GM12878 (cell line): ENCODE results near the gene CTIF. TPM values are rescaled to one million over a fixed set of nuclear protein-coding genes. Genes with fewer than 3 reads are reported as not detected.

ENCODE experiments used
- ATAC-seq: fragments of 200-7000 bp; cut with Tn5 transposase; 3 replicates; pipeline ENCODE4 v1.9.1; 2020; ENCODE audit warnings: mild to moderate bottlenecking, moderate library complexity
- BruUV-seq: library from RNA; stranded (reverse); fragments of 400-500 nt; replicated peaks from 2 replicates; lab custom pipeline; 2021; lab: Mats Ljungman, UMichigan
- CTCF ChIA-PET: fragments of 300-600 bp; sonication (Branson Sonifier 250); formaldehyde crosslinking; extraction: SDS; loops from one replicate; lab custom pipeline; 2021; ENCODE audit warnings: inconsistent platforms; lab: Yijun Ruan, JAX
- POLR2A ChIA-PET: fragments of 350-600 bp; formaldehyde crosslinking; extraction: SDS; loops from one replicate; lab custom pipeline; 2021; ENCODE audit warnings: inconsistent platforms; lab: Charles Lee
- RAD21 ChIA-PET: fragments of 300-600 bp; sonication (Branson Sonifier 250); formaldehyde crosslinking; loops from one replicate; lab custom pipeline; 2023; ENCODE audit warnings: antibody characterized with exemption; ENCODE audit not compliant: unreplicated experiment; lab: Charles Lee
- SMC1A ChIA-PET: fragments of 300-600 bp; sonication (Branson Sonifier 250); formaldehyde crosslinking; loops from one replicate; lab custom pipeline; 2023; ENCODE audit not compliant: unreplicated experiment, uncharacterized antibody; lab: Charles Lee
- DNase-seq: peaks from one replicate; pipeline ENCODE4 v3.0.0-alpha.2; 2011; ENCODE audit warnings: low read depth, low spot score
- FAIRE-seq: peaks from 3 replicates; lab custom pipeline; 2011; peaks lifted over from hg19 to GRCh38; lab: Jason Lieb, UNC
- H2AFZ ChIP-seq: 2 replicates; pipeline ENCODE4 v1.6.0; 2011; ENCODE audit warnings: low read depth, low read length, control low read depth; ENCODE audit not compliant: control insufficient read depth
- H3K27ac ChIP-seq: 2 replicates; pipeline ENCODE4 v1.5.1; 2011; ENCODE audit warnings: control low read depth; ENCODE audit not compliant: control insufficient read depth, insufficient read depth
- H3K27me3 ChIP-seq, 2 experiments: replicated peaks in 1 of 2; 2 replicates each; pipeline versions ENCODE4 v1.6.0 to v1.6.1; 2011; ENCODE audit warnings: low read length in 1 of 2; ENCODE audit not compliant: control insufficient read depth in 2 of 2, insufficient read depth in 2 of 2
- H3K36me3 ChIP-seq, 2 experiments: 2 replicates each; pipeline ENCODE4 v1.5.1; 2011; ENCODE audit warnings: low read length in 1 of 2; ENCODE audit not compliant: control insufficient read depth in 2 of 2, insufficient read depth in 2 of 2
- H3K4me1 ChIP-seq: 2 replicates; pipeline ENCODE4 v1.6.1; 2011; ENCODE audit warnings: mild to moderate bottlenecking, low read length, moderate library complexity, mixed read lengths; ENCODE audit not compliant: control insufficient read depth, insufficient read depth
- H3K4me2 ChIP-seq: 2 replicates; pipeline ENCODE4 v1.6.0; 2011; ENCODE audit warnings: control low read depth; ENCODE audit not compliant: control insufficient read depth, insufficient read depth
- H3K4me3 ChIP-seq: fragments of 200-600 bp; sonication (generic); 2 replicates; pipeline ENCODE4 v1.5.1; 2016
- H3K79me2 ChIP-seq: 2 replicates; pipeline ENCODE4 v1.6.0; 2011; ENCODE audit warnings: low read length; ENCODE audit not compliant: control insufficient read depth, insufficient read depth
- H3K9ac ChIP-seq: 2 replicates; pipeline ENCODE4 v1.8.0; 2011; ENCODE audit warnings: low read length, control low read depth, mixed read lengths; ENCODE audit not compliant: control insufficient read depth, insufficient read depth
- H3K9me3 ChIP-seq: replicated peaks from 3 replicates; pipeline ENCODE4 v1.5.1; 2011; ENCODE audit warnings: mild to moderate bottlenecking, low read length; ENCODE audit not compliant: control insufficient read depth, insufficient read depth
- H4K20me1 ChIP-seq: 2 replicates; pipeline ENCODE4 v1.6.0; 2011; ENCODE audit not compliant: control insufficient read depth, insufficient read depth
- ASH2L ChIP-seq: fragments of 300-600, 200-600 bp; sonication (generic); IDR thresholded peaks from 2 replicates; pipeline ENCODE4 v1.6.1; 2017; ENCODE audit warnings: low read depth, mild to moderate bottlenecking, borderline replicate concordance
- ETV6 ChIP-seq, 2 experiments: fragments of 450-650 bp in 1 of 2; IDR thresholded peaks in 1 of 2; conservative IDR thresholded peaks in 1 of 2; 2 replicates each; pipeline ENCODE4 v1.6.1; 2014; ENCODE audit warnings: antibody characterized with exemption in 1 of 2, borderline replicate concordance in 1 of 2, low read depth in 1 of 2, mild to moderate bottlenecking in 1 of 2, moderate library complexity in 1 of 2
- HCFC1 ChIP-seq: fragments of 150-350 bp; IDR thresholded peaks from 2 replicates; pipeline ENCODE4 v1.6.1; 2014; ENCODE audit warnings: low read length
- HDGF ChIP-seq: fragments of 450-650 bp; IDR thresholded peaks from 2 replicates; pipeline ENCODE4 v1.6.1; 2016; ENCODE audit warnings: antibody characterized with exemption
- POLR2AphosphoS5 ChIP-seq: IDR thresholded peaks from 2 replicates; pipeline ENCODE4 v1.6.1; 2011; ENCODE audit warnings: mild to moderate bottlenecking, low read length, inconsistent platforms
- RB1 ChIP-seq: fragments of 450-650 bp; formaldehyde crosslinking; IDR thresholded peaks from 2 replicates; pipeline ENCODE4 v1.6.1; 2017; ENCODE audit warnings: mild to moderate bottlenecking, borderline replicate concordance
- RBBP5 ChIP-seq: fragments of 200-600 bp; sonication (generic); conservative IDR thresholded peaks from 2 replicates; pipeline ENCODE4 v1.6.1; 2016
- REST ChIP-seq: IDR thresholded peaks from 2 replicates; pipeline ENCODE4 v1.6.1; 2012; ENCODE audit warnings: mild to moderate bottlenecking, low read depth, low read length
- SP1 ChIP-seq: IDR thresholded peaks from one replicate; pipeline ENCODE4 v1.6.1; 2011; ENCODE audit warnings: low read depth, low read length
- SPI1 ChIP-seq: IDR thresholded peaks from 2 replicates; pipeline ENCODE4 v1.6.1; 2011; ENCODE audit warnings: low read depth, mild to moderate bottlenecking, low read length, moderate library complexity, borderline replicate concordance; ENCODE audit not compliant: insufficient read depth
- TAF1 ChIP-seq: IDR thresholded peaks from 2 replicates; pipeline ENCODE4 v1.6.1; 2011; ENCODE audit warnings: mild to moderate bottlenecking, low read depth, low read length, borderline replicate concordance
- ZBTB11 ChIP-seq: fragments of 450-650 bp; formaldehyde crosslinking; IDR thresholded peaks from 2 replicates; pipeline ENCODE4 v1.5.0; 2022; ENCODE audit warnings: mild to moderate bottlenecking, missing genetic modification characterization
- ZNF687 ChIP-seq: fragments of 450-650 bp; IDR thresholded peaks from 2 replicates; pipeline ENCODE4 v1.6.1; 2017; ENCODE audit warnings: mild to moderate bottlenecking, moderate library complexity
- WGBS: methylation state at CpG from one replicate; pipeline ENCODE4 v1.1.6; 2016; ENCODE audit warnings: low lambda C conversion rate; ENCODE audit not compliant: insufficient replicate concordance, insufficient coverage; ENCODE audit errors: missing lambda C conversion rate; 5-methylcytosine and 5-hydroxymethylcytosine counted together
- in situ Hi-C: fragments of 300-500 bp; cut with MboI; formaldehyde crosslinking; loops from 9 replicates; pipeline ENCODE4 v1.14.3; 2018; ENCODE audit warnings: mixed read lengths
- intact Hi-C: fragments of 100-400 bp; cut with micrococcal nuclease; formaldehyde crosslinking; loops from one replicate; pipeline ENCODE4 v1.14.2; 2022; ENCODE audit not compliant: unreplicated experiment
- polyA plus RNA-seq, 11 experiments: library from polyadenylated mRNA; depleted of rRNA in 4 of 11; unstranded in 6 of 11; stranded (reverse) in 5 of 11; fragments of >200 nt; fragmentation: Nextera tagmentation in 4 of 11; fragmentation: Illumina TruSeq in 1 of 11; extraction: Ambion mirVana in 4 of 11; extraction: Trizol in 1 of 11; gene quantifications; 1 replicate in 1 of 11; 2 replicates in 10 of 11; pipeline versions ENCODE4 v1.2.1 to v1.2.3, GENCODE V29; 2011 to 2016; ENCODE audit warnings: inconsistent platforms in 2 of 11, missing spikeins in 2 of 11, low read depth in 1 of 11
- total RNA-seq, 4 experiments: library from RNA; depleted of rRNA in 3 of 4; stranded (reverse); fragments of >200 nt in 3 of 4; fragmentation: Illumina TruSeq in 1 of 4; extraction: Trizol in 1 of 4; gene quantifications; 2 replicates each; pipeline versions ENCODE4 v1.2.1 to v1.2.3, GENCODE V29; 2013 to 2021

Gene CTIF
- total and polyA plus RNA-seq, 10 of the 15 experiments (the other 5 are each of a cell fraction or from before 2014, with no cell fraction given) = 0.06 to 11.6 (median 2.5) TPM

GRCh38 chr18:48866856-48867255 lies 328.0 kb downstream of the CTIF start:
- RAD21 ChIA-PET = interaction anchor here (2.0 to 3.3 kb wide), 6 partner anchors 34 to 112 kb away, joined by 5 to 36 read pairs (median 24); no protein-coding TSS in a partner anchor
- Histone ChIP-seq H3K27me3 (no peaks in the 10 kb centered on the region), H4K20me1 (no peaks in the 10 kb centered on the region), H3K4me1 (peaks cover 29% of the 10 kb centered on the region), H2AFZ (no peak overlapping the region), H3K4me2 (no peak overlapping the region), H3K79me2 (no peaks in the 10 kb centered on the region), H3K9me3 (peaks cover 4% of the 10 kb centered on the region; the same call in 1 of the 3 replicates), H3K4me3 (no peak overlapping the region), H3K36me3 (no peaks in the 10 kb centered on the region), H3K9ac (no peak overlapping the region), H3K27ac (peak overlapping the region; percentile 12; the same call in 1 of the 2 replicates)
- BruUV-seq = no TSS peak
- CTCF ChIA-PET = no interaction called here
- 33% methylated on average over 1 of the region's 1 CpG for WGBS
- in situ Hi-C loops (no loop called here), intact Hi-C loops (loop anchor here (5.0 kb wide), 2 partner anchors 50 to 65 kb away; no protein-coding TSS in a partner anchor)
- no peak for DNase-seq
- POLR2A ChIA-PET = interaction anchor here (0.6 to 2.5 kb wide), 4 partner anchors 35 to 107 kb away, joined by 3 to 11 read pairs (median 4); no protein-coding TSS in a partner anchor
- FAIRE-seq = no peak
- SMC1A ChIA-PET = interaction anchor here (0.8 to 3.5 kb wide), 7 partner anchors 34 to 89 kb away, joined by 3 to 45 read pairs (median 18); no protein-coding TSS in a partner anchor
- no peak for ATAC-seq
- TF ChIP-seq HCFC1 (no peak), HDGF (no peak), ASH2L (no peak), POLR2AphosphoS5 (no peak), ZBTB11 (CRISPR knock-in tag) (no peak), ETV6 (conservative IDR thresholded peaks at IDR 0.05 in 1 of 2, IDR thresholded peaks at IDR 0.05 in 1 of 2; ENCODE audit: borderline replicate concordance in 1 of 2, low read depth in 1 of 2) (no peak), TAF1 (no peak), SPI1 (no peak), RB1 (no peak), REST (no peak), RBBP5 (no peak), ZNF687 (no peak), SP1 (no peak)
